ENCODE results near the gene L1TD1.
"Not testable (repeated sequence)": the region's sequence is repeated elsewhere in the genome, so short reads cannot be mapped to it uniquely, and the experiment has no call there.

L1TD1 gene

DNA sequence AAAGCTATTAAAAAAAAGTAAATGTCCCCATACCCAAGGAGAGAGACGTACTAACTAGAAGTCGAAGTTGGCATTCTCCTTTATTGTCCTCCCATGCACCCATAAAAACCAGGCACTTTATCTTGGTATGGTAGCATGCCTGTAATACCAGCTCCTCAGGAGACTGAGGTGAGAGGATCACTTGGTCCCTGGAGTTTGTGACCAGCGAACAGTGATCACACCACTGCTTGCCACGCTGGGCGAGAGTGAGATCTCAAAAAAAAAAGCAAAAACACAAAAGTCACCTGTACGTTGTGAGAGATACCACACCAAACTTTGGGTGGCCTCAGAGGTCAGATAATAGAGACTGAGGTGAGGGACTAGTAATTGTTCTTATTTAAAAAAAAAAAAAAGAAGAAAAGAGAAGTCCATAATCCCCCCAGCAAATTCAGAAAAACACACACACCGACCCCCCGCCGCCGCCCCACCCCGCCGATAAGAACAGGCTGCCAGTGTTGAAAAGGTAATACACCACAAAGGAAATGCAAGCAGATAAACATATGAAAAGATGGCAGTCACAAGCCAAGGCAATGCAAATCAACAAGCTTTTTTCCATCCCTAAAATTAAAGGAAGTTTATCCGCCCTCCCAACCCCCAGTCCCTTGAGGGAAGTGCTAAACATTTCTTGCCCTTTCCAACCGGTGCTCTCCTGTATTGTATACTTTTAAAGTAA, 3.6 kb downstream of the L1TD1 start:
- DNase-seq (ENCODE audit: low read depth, low spot score), result no peak

DNA sequence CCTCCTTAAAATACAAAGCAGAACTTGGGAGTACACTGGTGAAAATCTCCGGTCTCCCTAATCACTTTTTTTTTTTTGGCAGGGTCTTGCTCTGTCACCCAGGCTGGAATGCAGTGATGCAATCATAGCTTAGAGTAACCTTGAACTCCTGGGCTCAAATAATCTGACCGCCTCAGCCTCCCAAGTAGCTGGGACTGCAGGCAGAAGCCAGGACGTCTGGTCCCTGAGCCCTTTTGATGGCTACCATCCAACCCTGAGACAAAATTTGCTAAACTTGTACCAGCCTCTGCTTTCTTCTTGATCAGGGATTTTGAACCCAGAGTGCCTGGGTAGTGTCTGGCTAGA, 4.1 kb downstream of the L1TD1 start:
- DNase-seq (ENCODE audit: low read depth, low spot score), result peak; percentile 20

DNA sequence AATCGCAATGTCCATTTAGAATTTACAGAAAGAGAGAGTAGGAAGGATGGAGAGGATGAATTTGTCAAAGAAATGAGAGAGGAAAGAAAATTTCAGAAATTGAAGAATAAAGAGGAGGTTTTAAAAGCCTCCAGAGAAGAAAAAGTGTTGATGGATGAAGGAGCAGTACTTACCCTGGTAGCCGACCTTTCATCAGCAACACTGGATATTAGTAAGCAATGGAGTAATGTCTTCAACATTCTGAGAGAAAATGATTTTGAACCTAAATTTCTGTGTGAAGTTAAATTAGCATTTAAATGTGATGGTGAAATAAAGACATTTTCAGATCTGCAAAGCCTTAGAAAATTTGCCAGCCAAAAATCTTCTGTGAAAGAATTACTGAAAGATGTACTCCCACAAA, 12.5 kb downstream of the L1TD1 start:
- no peak for DNase-seq (ENCODE audit: low read depth, low spot score)

DNA sequence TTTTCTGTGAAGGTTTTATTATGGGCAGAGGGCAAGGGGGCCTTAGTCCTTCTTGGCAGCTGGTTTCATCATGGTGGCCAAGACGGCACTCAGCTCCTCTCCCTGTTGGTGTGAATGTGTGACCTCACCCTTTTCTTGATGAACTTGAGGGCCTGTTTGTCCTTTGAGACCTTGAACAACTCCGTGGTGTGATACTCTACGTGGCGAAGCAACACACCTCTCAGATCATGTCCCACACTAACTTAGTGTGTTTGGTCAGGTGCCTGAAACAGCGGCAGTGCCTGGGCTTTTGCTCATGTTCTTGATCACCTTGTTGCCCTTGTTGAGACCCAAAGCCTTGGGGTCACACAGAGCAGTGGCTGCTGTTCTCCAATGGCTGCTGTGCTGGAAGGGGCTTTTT, 13.4 kb downstream of the L1TD1 start:
- no peak for DNase-seq (ENCODE audit: low read depth, low spot score)

DNA sequence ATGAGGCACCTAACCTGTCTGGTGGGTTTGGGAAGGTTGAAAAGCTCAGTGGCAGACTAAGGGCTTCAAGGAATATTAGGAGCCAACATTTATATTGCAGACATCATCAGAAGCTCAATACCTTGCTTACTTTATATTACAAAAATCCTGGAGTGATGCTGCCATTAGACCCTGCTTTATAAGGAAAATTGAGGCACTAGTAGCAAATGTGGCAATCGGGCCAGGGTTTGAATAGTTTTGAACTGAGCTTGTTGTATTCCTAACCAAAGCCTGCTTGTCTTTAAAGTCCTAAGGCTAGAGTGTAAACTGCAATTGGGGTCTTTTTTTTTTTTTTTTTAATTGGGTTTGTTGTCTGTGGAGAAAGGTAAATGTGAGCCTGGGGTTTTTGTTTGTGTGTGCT, 14.3 kb downstream of the L1TD1 start:
- no peak for DNase-seq (ENCODE audit: low read depth, low spot score)

DNA sequence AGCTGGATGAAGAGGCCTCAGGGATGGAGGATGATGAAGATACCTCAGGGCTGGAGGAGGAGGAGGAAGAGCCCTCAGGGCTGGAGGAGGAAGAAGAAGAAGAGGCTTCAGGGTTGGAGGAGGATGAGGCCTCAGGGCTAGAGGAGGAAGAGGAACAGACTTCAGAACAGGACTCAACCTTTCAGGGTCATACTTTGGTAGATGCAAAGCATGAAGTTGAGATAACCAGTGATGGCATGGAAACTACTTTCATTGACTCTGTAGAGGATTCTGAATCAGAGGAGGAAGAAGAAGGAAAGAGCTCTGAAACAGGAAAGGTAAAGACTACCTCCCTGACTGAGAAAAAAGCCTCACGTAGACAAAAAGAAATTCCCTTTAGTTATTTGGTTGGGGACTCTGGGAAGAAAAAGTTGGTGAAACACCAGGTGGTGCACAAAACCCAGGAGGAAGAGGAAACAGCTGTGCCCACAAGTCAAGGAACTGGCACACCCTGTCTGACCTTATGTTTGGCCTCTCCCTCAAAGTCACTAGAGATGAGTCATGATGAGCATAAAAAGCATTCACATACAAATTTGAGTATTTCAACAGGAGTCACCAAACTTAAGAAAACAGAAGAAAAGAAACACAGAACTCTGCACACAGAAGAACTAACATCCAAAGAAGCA, 15.4 kb downstream of the L1TD1 start:
- no peak for DNase-seq (ENCODE audit: low read depth, low spot score)

DNA sequence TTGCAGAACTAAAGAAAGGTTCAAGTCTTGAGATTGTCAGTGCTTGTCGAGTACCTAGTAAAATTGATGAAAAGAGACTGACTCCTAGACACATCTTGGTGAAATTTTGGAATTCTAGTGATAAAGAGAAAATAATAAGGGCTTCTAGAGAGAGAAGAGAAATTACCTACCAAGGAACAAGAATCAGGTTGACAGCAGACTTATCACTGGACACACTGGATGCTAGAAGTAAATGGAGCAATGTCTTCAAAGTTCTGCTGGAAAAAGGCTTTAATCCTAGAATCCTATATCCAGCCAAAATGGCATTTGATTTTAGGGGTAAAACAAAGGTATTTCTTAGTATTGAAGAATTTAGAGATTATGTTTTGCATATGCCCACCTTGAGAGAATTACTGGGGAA, 16.3 kb downstream of the L1TD1 start:
- DNase-seq (ENCODE audit: low read depth, low spot score), result no peak

DNA sequence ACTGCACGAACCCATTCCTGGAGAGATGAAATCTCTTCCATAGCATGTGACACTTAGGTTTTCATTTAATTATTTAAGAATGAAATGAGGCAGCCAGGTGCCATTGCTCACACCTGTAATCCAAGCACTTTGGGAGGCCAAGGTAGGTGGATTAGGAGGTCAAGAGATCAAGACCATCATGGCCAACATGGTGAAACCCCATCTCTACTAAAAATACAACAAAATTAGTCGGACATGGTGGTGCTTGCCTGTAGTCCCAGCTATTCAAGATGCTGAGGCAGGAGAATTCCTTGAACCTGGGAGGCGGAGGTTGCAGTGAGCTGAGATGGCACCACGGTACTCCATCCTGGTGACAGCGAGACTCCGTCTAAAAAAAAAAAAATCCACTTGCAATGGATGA, 17.8 kb downstream of the L1TD1 start:
- DNase-seq (ENCODE audit: low read depth, low spot score), result no peak

DNA sequence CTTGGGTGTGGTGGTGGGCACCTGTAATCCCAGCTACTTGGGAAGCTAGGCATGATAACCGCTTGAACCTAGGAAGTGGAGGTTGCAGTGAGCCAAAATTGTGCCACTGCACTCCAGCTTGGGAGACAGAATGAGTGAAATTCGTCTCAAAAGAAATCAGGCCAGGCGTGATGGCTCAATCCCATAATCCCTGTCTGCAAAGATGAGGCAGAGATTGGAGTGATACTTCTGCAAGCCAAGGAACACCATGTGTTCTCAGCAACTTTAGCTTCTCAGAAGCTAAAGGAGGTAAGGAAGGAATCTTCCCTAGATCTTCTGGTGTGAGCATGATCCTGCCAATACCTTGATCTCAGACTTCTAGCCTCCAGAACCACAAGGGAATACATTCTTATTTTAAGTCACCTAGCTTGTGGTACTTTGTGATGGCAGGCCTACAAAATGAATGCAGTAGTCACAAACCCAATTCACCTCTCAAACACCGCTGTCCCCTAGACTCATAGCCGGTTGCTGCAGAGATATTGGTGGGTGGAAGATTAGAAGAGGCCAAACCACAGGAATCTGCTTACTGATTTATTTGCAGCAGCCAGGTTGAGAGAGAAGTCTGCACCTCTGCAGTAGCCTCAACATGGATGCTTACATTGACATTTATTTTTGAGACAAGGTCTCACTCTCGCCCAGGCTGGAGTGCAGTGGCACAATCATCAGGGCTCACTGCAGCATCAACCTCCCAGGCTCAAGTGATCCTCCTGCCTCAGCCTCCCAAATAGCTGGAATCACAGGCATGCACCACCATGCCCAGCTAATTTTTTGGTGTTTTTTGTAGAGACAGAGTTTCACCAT, 18.6 kb downstream of the L1TD1 start:
- DNase-seq (ENCODE audit: low read depth, low spot score), result peak; percentile 23

DNA sequence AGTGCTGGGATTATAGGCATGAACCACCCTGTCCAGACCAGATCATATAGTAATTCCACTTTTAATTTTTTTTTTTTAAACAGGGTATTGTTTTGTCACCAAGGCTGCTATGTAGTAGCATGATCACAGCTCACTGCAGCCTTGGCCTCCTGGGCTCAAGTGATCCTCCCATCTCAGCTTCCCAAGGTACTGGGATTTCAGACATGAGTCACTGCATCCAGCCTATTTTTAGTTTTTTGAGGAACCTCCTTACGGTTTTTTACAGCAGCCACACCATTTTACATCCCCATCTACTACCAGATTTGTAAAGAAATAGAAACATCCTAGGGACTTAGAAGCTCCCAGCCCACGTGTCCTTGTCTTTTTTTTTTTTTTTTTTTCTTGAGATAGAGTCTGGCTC, 24.0 kb downstream of the L1TD1 start:
- DNase-seq (ENCODE audit: low read depth, low spot score), result no peak

DNA sequence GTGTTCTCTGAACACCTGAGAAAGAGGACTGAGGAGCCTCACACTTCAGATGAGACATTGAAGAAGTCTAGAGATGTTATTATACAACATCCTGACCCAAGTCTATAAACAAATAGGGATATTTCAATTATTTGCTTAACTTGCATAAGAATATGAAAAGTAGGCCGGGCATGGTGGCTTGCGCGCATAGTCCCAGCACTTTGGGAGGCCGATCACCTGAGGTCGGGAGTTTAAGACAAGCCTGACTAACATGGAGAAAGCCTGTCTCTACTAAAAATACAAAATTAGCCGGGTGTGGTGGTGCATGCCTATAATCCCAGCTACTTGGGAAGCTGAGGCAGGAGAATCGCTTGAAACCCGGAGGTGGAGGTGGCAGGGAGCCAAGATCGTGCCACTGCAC, 25.8 kb downstream of the L1TD1 start:
- DNase-seq (ENCODE audit: low read depth, low spot score), result not testable (repeated sequence)

DNA sequence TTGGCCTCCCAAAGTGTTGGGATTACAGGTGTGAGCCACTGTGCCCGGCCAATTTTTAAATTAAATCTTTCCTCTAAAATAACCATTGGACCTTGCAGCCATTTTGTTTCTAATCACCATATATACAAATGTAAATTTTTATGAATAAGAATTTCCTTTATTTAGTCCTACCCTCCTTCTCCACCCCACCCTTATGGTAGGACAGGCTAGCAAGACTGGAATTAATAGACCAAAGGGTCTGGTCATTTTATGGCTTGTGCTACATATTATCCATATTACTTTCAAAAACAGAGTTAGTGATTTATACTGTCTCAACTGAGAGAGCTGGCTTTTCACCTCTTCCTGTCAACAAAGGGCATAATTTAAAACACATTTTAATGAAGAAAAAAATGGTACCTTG, 26.5 kb downstream of the L1TD1 start:
- no peak for DNase-seq (ENCODE audit: low read depth, low spot score)

DNA sequence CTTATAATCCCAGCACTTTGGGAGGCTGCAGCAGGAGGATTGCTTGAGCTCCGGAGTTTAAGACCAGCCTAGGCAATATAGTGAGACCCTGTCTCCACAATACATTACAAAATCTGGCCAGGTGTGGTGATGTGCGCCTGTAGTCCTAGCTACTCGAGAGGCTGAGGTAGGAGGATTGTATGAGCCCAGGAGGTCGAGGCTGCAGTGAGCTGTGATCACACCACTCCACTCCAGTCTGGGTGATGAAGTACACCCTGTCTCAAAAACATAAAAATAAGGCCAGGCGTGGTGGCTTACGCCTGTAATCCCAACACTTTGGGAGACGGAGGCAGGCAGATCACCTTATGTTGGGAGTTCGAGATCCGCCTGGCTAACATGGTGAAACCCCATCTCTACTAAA, 27.7 kb downstream of the L1TD1 start:
- DNase-seq (ENCODE audit: low read depth, low spot score), result no peak

DNA sequence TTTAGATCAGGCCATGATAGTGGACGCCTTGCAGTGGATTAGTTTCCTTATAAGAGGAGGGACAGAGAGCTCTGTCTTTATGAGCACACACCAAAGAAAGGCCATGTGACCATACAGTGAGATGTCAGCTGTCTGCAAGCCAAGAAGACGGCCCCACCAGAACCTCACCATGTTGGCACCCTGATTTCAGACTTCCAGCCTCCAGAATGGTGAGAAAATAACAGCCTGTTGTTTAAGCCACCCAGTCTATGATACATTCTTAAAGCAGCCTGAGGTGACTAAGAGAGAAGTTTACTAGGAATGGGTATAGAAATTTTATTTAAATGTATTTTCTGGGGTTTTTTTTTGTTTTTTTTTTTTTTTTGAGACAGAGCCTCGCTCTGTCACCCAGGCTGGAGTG, 29.5 kb downstream of the L1TD1 start:
- DNase-seq (ENCODE audit: low read depth, low spot score), result no peak

DNA sequence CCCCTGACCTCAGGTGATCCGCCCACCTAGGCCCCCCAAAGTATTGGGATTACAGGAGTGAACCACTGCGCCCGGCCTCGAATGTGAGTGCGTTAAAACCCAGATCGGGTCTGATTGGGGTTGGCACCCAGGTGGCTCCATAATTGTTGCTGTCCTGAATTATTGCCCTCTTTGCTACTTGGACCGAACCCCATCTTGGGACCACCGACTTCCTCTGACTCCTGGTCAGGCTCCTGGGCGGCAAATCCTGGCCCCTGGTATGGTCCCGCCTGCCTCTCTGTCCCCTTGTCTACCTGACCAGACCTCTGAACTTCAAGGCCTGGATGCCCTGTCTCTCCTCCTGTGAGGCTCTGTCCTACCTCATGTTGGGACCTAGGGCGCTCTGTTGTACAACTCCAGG, 32.8 kb downstream of the L1TD1 start:
- no peak for DNase-seq (ENCODE audit: low read depth, low spot score)

DNA sequence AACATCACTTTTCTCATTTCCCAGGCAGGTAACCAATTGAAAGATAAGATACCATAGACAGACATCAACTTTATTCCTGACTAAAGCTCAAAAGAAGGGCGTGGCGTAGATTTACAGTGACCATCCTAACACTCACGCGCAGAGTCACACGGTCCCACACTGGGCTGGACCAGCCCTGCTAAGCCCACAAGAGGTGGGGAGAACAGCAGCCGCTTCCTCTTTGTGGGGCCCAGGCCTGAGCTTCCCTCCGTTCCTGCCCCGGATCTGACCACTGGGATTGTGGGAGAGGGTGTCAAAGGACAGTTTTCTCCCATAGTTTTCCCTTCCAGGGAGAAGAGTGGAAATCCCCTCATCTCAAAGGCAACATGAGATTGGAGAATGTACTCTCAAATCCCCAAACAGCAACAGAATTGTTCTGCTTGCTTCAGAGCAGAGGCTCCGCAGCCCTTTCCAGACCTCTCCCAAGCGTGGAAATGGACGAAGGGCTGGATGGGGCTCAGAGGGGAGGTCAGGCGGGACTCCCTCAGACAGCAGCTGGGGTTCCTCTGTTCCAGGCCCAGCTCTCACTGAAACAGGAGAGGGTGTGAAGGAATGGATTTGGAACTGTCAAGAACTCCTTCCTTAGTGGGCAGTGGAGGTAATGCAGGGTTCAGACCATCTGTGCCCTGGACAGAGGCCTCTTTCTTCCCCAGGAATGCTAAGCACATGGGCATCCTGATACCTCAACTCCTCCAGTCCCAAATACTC, 33.7 kb downstream of the L1TD1 start:
- DNase-seq (ENCODE audit: low read depth, low spot score), result no peak

DNA sequence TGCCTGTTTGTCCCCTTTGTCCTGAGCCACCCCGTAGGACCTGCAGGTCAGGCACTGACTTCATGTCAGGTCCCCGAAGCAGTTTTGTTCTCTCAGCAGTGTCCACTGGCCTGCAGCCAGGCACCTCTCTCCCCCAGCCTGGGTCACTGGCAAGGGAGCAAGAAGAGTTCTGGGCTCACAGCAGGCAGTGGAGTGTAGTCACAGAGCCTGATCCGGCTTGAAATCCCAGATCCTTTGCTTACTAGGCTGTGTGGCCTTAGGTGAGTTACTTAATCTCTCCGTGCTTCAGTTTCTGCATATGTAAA, 34.2 kb downstream of the L1TD1 start:
- no peak for DNase-seq (ENCODE audit: low read depth, low spot score)

DNA sequence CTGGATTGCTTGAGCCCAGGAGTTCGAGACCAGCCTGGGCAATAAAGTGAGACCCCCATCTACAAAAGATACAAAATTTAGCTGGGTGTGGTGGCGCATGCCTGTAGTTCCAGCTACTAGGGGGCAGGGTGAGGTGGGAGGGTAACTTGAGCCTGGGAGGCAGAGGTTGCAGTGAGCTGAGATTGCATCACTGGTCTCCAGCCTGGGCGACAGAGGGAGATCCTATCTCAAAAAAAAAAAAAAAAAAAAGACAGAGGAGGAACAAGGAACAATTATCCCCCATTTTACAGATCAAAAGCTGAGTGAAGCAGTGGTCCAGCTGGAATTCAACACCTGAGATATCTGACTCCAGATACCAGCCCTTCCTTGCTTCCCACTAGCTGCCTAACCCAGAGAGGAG, 34.8 kb downstream of the L1TD1 start:
- no peak for DNase-seq (ENCODE audit: low read depth, low spot score)

DNA sequence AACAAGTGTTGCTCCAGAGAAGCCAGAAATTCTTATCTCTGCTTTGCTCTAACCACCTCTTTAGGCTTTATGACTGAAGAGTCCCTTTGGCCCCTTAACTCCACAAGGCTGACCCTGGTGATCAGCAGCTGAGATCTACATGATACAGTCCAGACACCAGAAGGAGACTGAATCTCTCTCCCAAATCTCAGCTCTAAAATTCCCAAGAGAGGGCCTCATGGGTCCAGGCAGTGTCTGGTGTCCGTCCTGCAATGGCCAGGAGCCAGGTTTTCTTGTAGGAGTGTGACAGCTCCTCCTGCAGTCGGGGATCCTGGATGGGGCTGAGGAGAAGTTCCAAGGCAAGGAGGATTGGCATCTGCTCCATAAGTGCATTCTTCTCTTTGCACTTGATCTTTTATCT, 35.3 kb downstream of the L1TD1 start:
- DNase-seq (ENCODE audit: low read depth, low spot score), result no peak

DNA sequence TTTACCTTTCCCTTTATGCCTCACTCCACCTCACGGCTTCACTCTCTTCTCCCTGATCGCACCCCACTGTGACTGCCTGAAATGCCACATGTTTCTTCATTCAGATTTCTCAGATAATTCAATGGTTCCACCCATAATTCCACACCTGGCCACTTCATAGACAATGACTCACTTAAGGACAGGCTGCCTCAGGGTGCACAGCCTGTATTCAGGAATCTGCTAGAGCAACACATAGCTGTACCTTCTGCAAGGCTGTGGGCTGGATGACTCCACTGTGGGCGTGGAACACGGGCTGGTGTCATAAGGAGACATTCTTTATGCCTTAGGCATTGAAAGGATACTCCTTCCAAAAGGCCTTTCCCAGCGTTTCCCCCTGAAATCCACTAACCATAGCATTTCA, 36.1 kb downstream of the L1TD1 start:
- peak; percentile 83 for DNase-seq (ENCODE audit: low read depth, low spot score)

DNA sequence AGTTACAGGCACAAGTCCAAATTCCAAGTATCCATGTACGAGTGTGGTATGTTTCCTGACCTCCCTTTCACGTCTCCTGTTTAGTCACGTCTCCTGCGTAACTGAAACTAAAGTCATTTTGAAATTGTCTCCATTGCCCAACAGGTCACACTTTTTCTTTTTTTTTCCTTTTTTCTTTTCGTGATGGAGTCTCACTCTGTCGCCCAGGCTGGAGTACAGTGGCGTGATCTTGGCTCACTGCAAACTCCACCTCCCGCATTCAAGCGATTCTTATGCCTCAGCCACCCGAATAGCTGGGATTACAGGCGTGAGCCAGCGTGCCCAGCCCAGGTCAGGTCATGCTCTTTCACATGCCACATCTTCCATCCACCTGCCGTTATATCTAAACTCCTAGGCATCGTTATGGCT, 38.2 kb downstream of the L1TD1 start:
- no peak for DNase-seq (ENCODE audit: low read depth, low spot score)

DNA sequence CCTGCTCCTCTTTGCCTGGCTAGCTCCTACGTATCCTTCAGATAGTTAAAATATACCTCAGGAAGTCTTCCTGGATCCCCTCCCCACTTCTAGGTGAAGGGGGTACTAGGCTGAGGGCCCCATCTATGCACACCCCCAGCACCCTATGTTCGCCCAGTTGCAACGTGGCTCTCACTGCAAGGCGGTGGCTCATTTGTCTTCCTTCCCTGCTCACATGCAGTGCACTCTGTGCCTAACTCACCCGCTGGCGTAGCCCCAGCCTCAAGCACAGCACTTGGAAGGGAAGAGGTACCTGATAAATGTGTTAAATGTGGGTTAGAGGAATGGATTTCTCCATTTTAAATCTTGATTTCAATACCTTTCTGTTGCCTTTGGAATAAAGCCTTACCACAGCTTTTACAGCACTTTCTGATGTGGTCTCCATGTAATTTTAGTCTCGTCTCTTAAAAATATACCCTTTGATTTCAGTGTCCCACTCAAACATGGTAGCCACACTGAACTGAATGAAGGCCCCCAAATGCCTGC, 39.3 kb downstream of the L1TD1 start:
- peak; percentile 67 for DNase-seq (ENCODE audit: low read depth, low spot score)

All from astrocyte of the hippocampus (primary cell).